Neural progenitor cell (in vitro differentiated cells): ENCODE data around the gene DAAM2. TPM values are rescaled to one million over a fixed set of nuclear protein-coding genes. Genes with fewer than 3 reads are reported as not detected.

Experiments
- DNase-seq: peaks from one replicate; pipeline ENCODE4 v3.0.0-alpha.2; 2016; ENCODE audit warnings: low spot score
- H2AFZ ChIP-seq: fragments of 200-600 bp; sonication (generic); replicated peaks from 2 replicates; pipeline ENCODE4 v1.6.1; 2016; ENCODE audit warnings: antibody characterized with exemption
- H3F3A ChIP-seq: fragments of 200-600 bp; sonication (generic); 2 replicates; pipeline ENCODE4 v1.6.1; 2016; ENCODE audit warnings: antibody characterized with exemption, low read depth
- H3K27ac ChIP-seq: fragments of 200-600 bp; sonication (generic); 2 replicates; pipeline ENCODE4 v1.5.1; 2016; ENCODE audit warnings: mild to moderate bottlenecking
- H3K27me3 ChIP-seq: fragments of 200-600 bp; sonication (generic); 2 replicates; pipeline ENCODE4 v1.6.1; 2016; ENCODE audit warnings: mild to moderate bottlenecking, moderate library complexity
- H3K36me3 ChIP-seq: fragments of 200-600 bp; sonication (generic); 2 replicates; pipeline ENCODE4 v1.5.1; 2016
- H3K4me1 ChIP-seq: fragments of 200-600 bp; sonication (generic); 2 replicates; pipeline ENCODE4 v1.6.1; 2016; ENCODE audit warnings: mixed run types
- H3K4me2 ChIP-seq: fragments of 200-600 bp; sonication (generic); 2 replicates; pipeline ENCODE4 v1.6.1; 2016
- H3K4me3 ChIP-seq: fragments of 200-600 bp; sonication (generic); 2 replicates; pipeline ENCODE4 v1.5.1; 2016
- H3K79me2 ChIP-seq: fragments of 200-600 bp; sonication (generic); 2 replicates; pipeline ENCODE4 v1.6.1; 2016; ENCODE audit warnings: low read depth
- H3K9ac ChIP-seq: fragments of 200-600 bp; sonication (generic); 2 replicates; pipeline ENCODE4 v1.6.1; 2016
- H3K9me3 ChIP-seq: fragments of 200-600 bp; sonication (generic); 2 replicates; pipeline ENCODE4 v1.5.1; 2016; ENCODE audit warnings: low read depth
- H4K20me1 ChIP-seq: fragments of 200-600 bp; sonication (generic); 2 replicates; pipeline ENCODE4 v1.6.1; 2016; ENCODE audit warnings: low read depth
- H3K27ac Mint-ChIP-seq: 3 replicates; pipeline ENCODE4 v1.8.0; 2021; ENCODE audit warnings: mixed read lengths
- H3K27me3 Mint-ChIP-seq: 2 replicates; pipeline ENCODE4 v1.8.0; 2022; ENCODE audit warnings: low read depth, mild to moderate bottlenecking, inconsistent platforms, moderate library complexity, mixed read lengths; ENCODE audit not compliant: insufficient read depth
- H3K36me3 Mint-ChIP-seq: 3 replicates; pipeline ENCODE4 v1.8.0; 2021; ENCODE audit warnings: mixed read lengths
- H3K4me1 Mint-ChIP-seq: 3 replicates; pipeline ENCODE4 v1.8.0; 2021; ENCODE audit warnings: mixed read lengths
- H3K4me3 Mint-ChIP-seq: 3 replicates; pipeline ENCODE4 v1.8.0; 2021; ENCODE audit warnings: mild to moderate bottlenecking, moderate library complexity, mixed read lengths
- H3K9me3 Mint-ChIP-seq: 3 replicates; pipeline ENCODE4 v1.8.0; 2020; ENCODE audit warnings: mixed read lengths
- EZH2 ChIP-seq: fragments of 200-600 bp; sonication (generic); IDR thresholded peaks from 2 replicates; pipeline ENCODE4 v1.6.1; 2017; ENCODE audit warnings: antibody characterized with exemption, mild to moderate bottlenecking, moderate library complexity
- EZH2phosphoT487 ChIP-seq: fragments of 200-600 bp; sonication (generic); IDR thresholded peaks from 2 replicates; pipeline ENCODE4 v1.6.1; 2017; ENCODE audit warnings: antibody characterized with exemption
- total RNA-seq: library from RNA; depleted of rRNA; stranded (reverse); fragments of >200 nt; gene quantifications from 2 replicates; pipeline ENCODE4 v1.2.3, GENCODE V29; 2015; ENCODE audit warnings: low replicate concordance
- TF ChIP-seq, protein P1 (sequence below): fragments of 200-600 bp; sonication (generic); IDR thresholded peaks from 2 replicates; pipeline ENCODE4 v1.5.1; 2017; ENCODE audit warnings: antibody characterized with exemption, mild to moderate bottlenecking

The DAAM2 gene
- total RNA-seq, 1 donor from 2014 or later, result 2.1 TPM

DNA sequence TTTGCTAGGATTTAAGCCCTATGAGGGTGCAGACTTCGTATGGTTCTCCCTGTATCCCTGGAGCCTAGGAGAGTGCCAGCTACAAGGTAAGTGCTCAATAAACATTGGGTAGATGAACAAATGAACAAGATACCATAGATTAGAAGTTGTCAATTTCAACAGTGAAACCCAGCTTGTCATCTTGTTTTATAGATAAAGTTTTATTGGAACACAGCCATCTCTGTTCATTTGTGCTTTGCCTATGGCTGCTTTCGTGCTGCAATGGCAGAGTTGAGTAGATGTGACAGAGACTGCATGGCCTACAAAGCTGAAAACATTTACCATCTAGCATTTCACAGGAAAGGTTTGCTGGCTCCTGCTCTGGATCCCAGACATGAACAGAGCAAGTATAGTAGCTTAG is 5.6 kb downstream of the DAAM2 start:
- no peaks in the 10 kb centered on the region for H3K9me3 Mint-ChIP-seq
- H4K20me1 ChIP-seq, result no peaks in the 10 kb centered on the region

DNA sequence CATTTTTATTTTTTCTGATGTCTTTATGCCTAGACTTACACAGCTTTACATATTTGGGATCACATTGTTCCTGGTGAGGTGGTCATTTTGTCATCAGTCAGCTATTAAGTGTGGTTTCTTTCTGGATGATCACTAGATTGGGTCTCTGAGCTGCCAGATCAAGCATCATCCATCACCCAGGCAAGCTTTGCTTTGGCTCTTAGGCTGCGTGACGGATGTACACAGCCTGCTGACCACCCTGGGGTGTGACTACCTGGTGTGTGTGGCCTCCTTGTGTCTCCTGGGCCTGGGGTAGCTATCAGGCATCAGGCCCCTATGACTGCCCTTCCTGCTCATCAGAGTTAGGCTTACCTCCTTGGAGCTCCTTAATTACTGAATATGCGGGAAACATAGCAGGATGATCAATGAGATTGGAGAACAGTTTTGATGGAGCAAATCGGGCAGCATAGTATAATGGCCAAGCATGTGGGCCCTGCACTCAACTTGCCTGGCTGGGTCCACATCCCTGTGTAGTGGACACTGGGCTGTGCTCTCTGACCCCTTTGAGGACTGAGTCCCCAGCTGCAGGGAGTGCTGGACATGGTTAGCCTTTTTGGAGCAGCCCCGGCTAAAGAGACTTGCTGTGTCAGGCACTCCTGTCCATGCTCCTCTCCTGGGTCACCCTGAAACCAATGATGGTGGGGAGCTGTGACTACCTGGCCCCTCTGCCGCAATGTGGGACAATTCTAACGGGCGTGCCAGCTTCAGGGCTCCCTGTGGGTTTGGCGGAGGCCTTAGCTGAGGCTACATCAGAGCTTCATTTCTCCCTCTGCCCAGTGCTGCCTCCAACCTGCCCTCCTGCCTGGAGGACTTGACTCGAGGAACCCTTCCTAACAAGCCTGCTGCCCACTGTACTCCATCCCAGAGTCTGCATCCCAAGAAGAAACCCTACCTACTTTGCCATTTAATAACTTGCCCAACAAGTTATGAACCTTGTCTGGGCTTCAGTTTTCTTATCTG is 8.2 kb downstream of the DAAM2 start:
- H3F3A ChIP-seq, result no peaks in the 10 kb centered on the region

More for the DNA sequence above, 5.6 kb downstream of the DAAM2 start:
- Mint-ChIP-seq H3K27me3 (peaks cover 8% of the 10 kb centered on the region), H3K4me1 (peaks cover 19% of the 10 kb centered on the region), H3K36me3 (no peaks in the 10 kb centered on the region), H3K4me3 (no peak overlapping the region), H3K27ac (no peak overlapping the region)
- no peak overlapping the region for H3K4me2 ChIP-seq
- no peaks in the 10 kb centered on the region for H3K79me2 ChIP-seq
- H3F3A ChIP-seq, result no peaks in the 10 kb centered on the region
- DNase-seq, result no peak
- peaks cover 3% of the 10 kb centered on the region for H3K4me1 ChIP-seq
- H3K9ac ChIP-seq, result no peak overlapping the region
- H3K4me3 ChIP-seq, result no peak overlapping the region
- no peaks in the 10 kb centered on the region for H3K9me3 ChIP-seq
- TF ChIP-seq EZH2, result no peak
- no peak for TF ChIP-seq EZH2phosphoT487
- TF ChIP-seq, protein P1, sequence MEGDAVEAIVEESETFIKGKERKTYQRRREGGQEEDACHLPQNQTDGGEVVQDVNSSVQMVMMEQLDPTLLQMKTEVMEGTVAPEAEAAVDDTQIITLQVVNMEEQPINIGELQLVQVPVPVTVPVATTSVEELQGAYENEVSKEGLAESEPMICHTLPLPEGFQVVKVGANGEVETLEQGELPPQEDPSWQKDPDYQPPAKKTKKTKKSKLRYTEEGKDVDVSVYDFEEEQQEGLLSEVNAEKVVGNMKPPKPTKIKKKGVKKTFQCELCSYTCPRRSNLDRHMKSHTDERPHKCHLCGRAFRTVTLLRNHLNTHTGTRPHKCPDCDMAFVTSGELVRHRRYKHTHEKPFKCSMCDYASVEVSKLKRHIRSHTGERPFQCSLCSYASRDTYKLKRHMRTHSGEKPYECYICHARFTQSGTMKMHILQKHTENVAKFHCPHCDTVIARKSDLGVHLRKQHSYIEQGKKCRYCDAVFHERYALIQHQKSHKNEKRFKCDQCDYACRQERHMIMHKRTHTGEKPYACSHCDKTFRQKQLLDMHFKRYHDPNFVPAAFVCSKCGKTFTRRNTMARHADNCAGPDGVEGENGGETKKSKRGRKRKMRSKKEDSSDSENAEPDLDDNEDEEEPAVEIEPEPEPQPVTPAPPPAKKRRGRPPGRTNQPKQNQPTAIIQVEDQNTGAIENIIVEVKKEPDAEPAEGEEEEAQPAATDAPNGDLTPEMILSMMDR, result no peak
- no peaks in the 10 kb centered on the region for H3K36me3 ChIP-seq
- H3K27ac ChIP-seq, result no peak overlapping the region
- no peak overlapping the region for H2AFZ ChIP-seq
- peaks cover 20% of the 10 kb centered on the region for H3K27me3 ChIP-seq

DNA sequence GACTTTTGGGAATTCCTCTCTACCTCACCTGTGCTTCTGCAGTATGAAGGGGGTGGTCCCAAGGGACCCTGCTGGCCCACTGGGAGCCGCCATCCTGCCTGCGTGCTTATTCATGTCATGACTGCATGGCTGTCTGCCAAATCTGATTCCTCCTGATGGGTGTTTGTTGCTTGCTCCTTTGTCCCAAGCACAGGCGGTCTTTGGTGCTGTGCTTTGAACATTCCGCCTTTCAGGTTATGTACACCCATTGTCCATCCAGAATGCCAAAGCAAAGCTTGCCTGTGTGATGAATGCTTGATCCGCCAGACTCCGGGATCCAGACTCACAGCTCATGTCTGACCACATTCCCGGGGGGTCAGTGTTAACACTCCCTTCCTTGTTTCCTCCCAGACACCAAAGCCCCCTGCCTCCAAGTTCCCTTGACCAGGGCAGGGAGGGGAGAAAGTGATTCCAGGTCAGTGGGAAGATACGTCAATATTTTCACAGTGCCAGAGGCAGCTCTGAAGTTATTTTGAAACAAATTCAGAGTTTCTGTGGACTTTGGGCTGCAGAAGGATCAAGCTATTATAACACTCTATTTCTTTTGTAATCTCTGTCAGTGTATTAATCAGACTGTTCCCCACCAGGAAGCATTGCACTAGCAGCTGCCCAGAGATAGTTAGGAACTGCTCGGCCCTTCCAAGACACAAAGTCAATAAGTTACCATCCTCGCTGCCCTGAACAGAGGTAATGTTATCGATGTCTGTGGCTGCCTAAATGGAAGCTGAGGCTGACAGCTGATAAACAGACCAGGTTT is 9.5 kb downstream of the DAAM2 start:
- no peaks in the 10 kb centered on the region for H4K20me1 ChIP-seq
- Mint-ChIP-seq H3K27ac (no peak overlapping the region), H3K4me3 (no peak overlapping the region), H3K4me1 (peaks cover 12% of the 10 kb centered on the region), H3K36me3 (no peaks in the 10 kb centered on the region), H3K27me3 (no peaks in the 10 kb centered on the region), H3K9me3 (no peaks in the 10 kb centered on the region)
- no peaks in the 10 kb centered on the region for H3K27me3 ChIP-seq
- H3K9ac ChIP-seq, result no peak overlapping the region
- peak; percentile 25 for DNase-seq
- no peak overlapping the region for H3K27ac ChIP-seq
- H3K79me2 ChIP-seq, result no peaks in the 10 kb centered on the region
- no peaks in the 10 kb centered on the region for H3K36me3 ChIP-seq
- TF ChIP-seq, protein P1, result no peak
- TF ChIP-seq EZH2 (no peak), EZH2phosphoT487 (no peak)
- H2AFZ ChIP-seq, result no peak overlapping the region
- H3K4me3 ChIP-seq, result no peak overlapping the region
- H3F3A ChIP-seq, result no peaks in the 10 kb centered on the region
- H3K9me3 ChIP-seq, result no peaks in the 10 kb centered on the region
- H3K4me1 ChIP-seq, result no peaks in the 10 kb centered on the region
- H3K4me2 ChIP-seq, result no peak overlapping the region

More for the DNA sequence above, 8.2 kb downstream of the DAAM2 start:
- Histone ChIP-seq H3K27me3 (no peaks in the 10 kb centered on the region), H3K27ac (no peak overlapping the region), H3K4me3 (no peak overlapping the region), H3K4me2 (no peak overlapping the region), H3K9me3 (no peaks in the 10 kb centered on the region), H3K4me1 (no peaks in the 10 kb centered on the region), H3K36me3 (no peaks in the 10 kb centered on the region), H3K79me2 (no peaks in the 10 kb centered on the region), H3K9ac (no peak overlapping the region), H2AFZ (no peak overlapping the region), H4K20me1 (no peaks in the 10 kb centered on the region)
- DNase-seq, result no peak
- TF ChIP-seq EZH2phosphoT487 (no peak), EZH2 (no peak)
- TF ChIP-seq, protein P1, result no peak
- no peak overlapping the region for H3K4me3 Mint-ChIP-seq
- H3K27ac Mint-ChIP-seq, result no peak overlapping the region
- no peaks in the 10 kb centered on the region for H3K9me3 Mint-ChIP-seq
- no peaks in the 10 kb centered on the region for H3K27me3 Mint-ChIP-seq
- H3K36me3 Mint-ChIP-seq, result no peaks in the 10 kb centered on the region
- H3K4me1 Mint-ChIP-seq, result peaks cover 12% of the 10 kb centered on the region
